Cardiac septum (tissue), 1 donor: ENCODE results near the gene CTRL. TPM values are rescaled to one million over a fixed set of nuclear protein-coding genes. Genes with fewer than 3 reads are reported as not detected.
A peak's percentile ranks its signal among the peaks of the same experiment; 100 is the strongest.

Experiments used
- DNase-seq: peaks from one replicate; pipeline ENCODE4 v3.0.0-alpha.2; 2020; ENCODE audit warnings: low spot score
- intact Hi-C: fragments of 100-400 bp; cut with DNase I; formaldehyde crosslinking; loops from one replicate; pipeline ENCODE4 v1.14.0; 2022
- total RNA-seq: library from RNA; stranded (reverse); fragmentation: NEBNext Ultra II Directional; extraction: Animal tissue kit (Norgen Biotek cat#: 25700); gene quantifications from one replicate; pipeline ENCODE4 v1.2.1, GENCODE V29; 2021
- donor health status: DM: no; HTN: no; CAD: no.

The CTRL gene
- total RNA-seq, 1 donor from 2014 or later, result not detected

- no peak for DNase-seq
- intact Hi-C loops, result loop anchor here (2.0 kb wide), 1 partner anchor 23 kb away; no protein-coding TSS in a partner anchor
Observed at GRCh38 chr16:67963662-67964321, 32.1 kb upstream of the CTRL start.

DNA sequence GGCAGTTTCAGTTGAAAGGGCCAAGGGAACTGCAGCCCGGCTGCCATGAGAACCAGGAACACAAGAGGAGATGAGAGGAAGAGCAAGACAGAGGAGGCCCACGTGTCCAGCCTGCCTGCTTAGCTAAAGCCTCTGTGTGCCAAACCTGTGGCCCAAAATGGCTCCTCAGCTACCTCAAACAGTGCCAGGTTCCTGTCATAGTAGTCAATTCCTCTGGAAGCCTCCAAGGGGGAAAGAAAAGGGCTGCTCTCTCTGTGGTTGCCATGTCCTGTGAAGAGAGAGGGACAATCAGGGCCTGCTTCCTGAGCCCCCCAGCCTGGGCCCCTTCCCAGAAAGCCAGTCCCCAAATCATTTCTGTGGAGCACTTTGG lies 31.6 kb upstream of the CTRL start:
- intact Hi-C loops, result no loop called here
- DNase-seq, result no peak

GRCh38 chr16:67962135-67962534 lies 30.5 kb upstream of the CTRL start:
- intact Hi-C loops, result no loop called here

GRCh38 chr16:67961551-67961957 lies 29.9 kb upstream of the CTRL start:
- intact Hi-C loops, result no loop called here
- DNase-seq, result no peak

More at GRCh38 chr16:67962135-67962534, 30.5 kb upstream of the CTRL start:
- no peak for DNase-seq

DNA sequence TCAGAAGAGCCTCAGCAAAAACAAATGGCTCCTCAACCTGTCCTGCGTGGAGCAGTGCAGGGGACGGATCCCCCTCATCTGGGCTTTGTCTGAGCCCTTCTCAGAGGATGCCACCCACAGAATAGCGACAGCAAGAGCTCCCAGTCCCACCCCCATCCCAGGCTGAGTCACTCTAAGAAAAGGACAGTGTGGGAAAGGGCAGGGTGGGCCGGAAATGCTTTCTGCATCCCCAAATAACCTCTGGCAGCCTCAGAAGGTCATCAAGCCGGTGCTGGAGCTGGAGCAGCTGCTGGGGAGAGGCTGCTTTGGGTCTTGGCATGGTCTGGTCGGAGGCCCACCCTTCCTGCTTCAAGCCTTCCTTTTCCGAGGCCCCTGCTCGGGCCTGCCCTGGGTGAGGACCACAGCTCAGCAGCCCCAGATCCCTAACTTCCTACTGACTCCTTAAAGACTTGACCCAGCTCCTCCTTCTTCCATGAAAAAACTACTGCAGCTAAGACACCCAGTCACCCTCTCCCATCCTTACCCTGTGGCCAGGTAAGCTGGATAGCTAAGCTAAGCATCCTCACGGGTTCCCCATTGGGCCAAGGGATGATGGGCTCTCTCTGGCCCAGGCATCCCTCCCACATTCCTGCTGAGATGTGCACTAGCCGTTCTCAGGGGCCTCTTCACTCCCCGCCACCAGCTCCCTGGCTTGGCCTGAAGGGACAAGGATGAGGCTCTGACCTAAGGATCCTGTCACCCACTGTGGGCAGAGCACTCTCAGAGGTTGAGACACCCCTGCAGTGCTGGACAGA lies 28.1 kb upstream of the CTRL start:
- DNase-seq, result peak; percentile 92
- intact Hi-C loops, result no loop called here

DNA sequence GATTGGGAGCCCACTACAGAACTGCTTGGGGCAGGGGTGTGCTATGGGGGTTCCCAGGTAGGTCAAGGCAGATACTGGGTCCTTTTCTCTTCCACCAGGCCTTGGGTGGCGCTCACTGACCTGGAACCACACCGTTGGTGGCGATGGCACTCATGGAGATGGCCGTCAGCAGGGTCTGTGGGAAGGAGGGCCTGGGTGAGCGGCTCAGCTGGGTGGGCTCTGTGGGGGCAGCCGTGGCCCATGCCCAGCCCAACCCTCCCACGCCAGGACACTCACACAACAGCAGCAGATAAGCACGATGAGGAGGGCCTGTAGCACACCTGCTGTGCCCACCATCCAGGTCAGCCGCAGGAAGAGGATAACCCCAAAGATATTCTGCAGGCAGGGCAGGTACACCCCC lies 26.0 kb upstream of the CTRL start:
- intact Hi-C loops, result no loop called here
- DNase-seq, result no peak

DNA sequence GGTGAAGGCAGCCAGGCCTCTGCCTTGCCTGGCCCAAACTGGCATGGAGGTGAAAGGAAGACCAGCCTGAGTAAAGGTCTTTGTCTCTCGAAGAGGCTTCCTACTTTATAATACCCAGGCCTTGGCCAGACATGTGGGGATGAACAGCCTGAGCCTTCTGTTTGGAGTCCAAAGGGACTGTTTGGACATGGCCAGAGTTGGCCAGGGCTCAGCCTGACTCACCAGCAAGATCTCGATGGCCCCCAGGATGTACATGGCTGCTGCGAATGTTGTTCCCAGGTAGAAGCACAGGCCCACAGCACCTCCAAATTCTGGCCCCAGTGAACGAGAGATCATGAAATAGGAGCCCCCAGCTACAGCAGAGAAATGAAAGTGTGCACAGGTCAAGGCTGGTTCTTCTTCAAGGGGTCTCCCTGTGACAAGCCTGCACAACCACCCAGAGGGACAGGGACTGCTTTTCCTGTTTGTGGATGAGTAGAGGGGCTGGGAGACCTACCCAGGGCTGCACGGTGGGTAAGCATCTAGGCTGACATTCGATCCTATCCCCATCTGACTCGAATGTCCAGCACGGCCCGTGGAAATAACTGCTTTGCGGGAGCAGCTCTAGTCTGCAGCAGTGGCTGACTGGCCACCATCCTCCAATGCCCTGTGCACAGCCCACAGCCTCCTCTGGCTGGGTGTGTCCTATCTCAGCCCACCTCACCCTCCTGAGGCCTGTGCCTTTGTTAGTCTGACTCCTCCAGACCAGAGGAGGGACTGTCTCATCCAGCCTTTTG lies 22.9 kb upstream of the CTRL start:
- intact Hi-C loops, result no loop called here

DNA sequence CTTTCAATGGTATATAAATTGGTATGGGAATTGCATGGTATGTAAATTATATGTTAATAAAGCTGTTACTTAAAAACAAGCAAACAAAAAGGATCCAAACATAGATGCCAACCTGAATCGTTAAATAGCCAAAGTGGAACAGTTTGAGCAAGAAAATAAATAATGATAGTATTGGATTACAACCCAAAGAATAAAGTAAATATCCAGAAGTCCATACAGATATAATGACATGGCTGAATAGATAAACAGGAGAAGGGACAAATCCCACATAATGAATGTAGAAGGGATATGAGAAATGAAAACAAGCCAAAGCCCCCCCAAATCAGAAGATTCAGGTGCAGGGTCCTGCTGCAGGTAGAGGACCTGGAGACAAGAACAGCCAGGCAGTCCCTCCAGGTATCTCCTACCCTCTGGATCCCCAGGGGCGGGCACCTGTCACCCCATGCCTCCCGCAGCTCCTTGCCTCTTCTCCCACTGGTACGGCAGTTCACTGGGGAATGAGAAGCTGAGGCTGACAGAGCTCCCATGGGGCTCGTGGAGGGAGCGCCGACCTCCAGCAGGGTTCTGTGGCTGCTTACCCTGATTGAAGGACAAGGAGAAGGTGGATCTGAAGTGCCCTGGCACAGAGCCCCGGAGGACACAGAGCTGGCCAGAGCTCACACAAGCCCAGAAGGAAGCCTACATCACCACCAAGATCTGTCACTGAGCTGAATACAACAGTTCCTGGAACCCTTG lies 22.1 kb upstream of the CTRL start:
- intact Hi-C loops, result no loop called here
- no peak for DNase-seq

More for the DNA sequence above, 22.9 kb upstream of the CTRL start:
- DNase-seq, result no peak

GRCh38 chr16:67951485-67951884 lies 19.8 kb upstream of the CTRL start:
- peak; percentile 85 for DNase-seq
- intact Hi-C loops, result no loop called here

GRCh38 chr16:67950335-67950843 lies 18.7 kb upstream of the CTRL start:
- DNase-seq, result no peak
- intact Hi-C loops, result no loop called here

DNA sequence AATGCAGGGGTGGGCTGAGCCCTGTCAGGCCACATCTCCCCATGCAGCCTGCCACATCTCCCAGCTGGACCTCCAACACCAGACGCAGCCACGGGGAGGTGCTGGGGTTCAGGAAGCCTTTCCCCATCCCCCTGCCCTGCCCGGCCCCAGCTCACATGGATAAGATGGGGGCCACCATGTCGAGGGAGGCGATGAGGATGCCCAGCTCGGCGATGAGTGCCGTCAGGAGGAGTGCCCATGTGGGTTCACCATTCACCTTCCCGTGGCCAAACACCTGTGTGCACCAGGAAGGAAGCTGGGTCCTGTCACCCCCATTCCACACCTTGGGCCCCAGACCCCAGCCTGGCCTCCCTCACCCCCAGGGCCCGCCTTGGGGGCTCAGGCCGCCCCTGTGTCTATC lies 18.0 kb upstream of the CTRL start:
- intact Hi-C loops, result no loop called here
- DNase-seq, result no peak

DNA sequence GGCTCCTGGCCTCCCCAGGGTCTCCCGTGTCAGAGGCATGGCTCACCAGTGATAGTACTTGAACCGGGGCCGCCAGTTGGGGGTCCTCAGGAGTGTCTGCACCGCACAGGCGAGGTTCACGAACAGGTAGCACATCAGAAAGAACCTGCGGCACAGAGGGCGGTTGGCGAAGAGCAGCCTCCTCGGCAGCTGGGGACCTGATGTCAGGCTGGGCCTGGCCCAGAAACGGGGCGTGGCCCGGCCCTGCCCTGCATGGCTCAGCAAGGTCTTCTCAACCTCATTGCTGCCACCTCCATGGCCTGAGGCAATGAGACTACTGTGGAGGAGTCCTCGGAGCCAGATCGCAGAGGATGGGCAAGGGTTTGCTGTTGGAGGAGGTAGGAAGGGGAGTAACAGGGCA lies 16.4 kb upstream of the CTRL start:
- DNase-seq, result no peak
- intact Hi-C loops, result no loop called here

GRCh38 chr16:67946966-67947558 lies 15.4 kb upstream of the CTRL start:
- intact Hi-C loops, result no loop called here
- no peak for DNase-seq

DNA sequence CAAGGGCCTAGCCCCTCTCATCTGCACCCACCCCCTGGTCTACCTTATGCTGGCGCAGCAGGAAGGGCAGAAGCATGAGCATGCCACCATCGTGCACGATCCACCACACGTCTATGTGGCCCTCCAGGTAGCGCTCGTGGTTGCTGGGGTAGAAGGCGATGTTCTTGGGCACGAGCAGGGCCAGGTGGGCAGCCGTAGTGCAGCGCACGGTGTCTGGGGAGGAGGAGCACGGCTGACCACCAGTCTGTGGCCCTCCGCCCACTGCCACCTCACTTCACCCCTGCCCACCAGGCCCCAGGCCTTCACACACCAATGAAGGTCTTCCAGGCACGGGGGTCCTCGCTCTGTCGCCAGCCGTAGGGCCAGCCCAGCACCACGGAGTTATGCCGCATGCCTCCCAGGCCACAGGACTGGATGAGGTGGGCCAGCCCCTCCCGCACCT lies 14.5 kb upstream of the CTRL start:
- DNase-seq, result no peak
- intact Hi-C loops, result no loop called here

DNA sequence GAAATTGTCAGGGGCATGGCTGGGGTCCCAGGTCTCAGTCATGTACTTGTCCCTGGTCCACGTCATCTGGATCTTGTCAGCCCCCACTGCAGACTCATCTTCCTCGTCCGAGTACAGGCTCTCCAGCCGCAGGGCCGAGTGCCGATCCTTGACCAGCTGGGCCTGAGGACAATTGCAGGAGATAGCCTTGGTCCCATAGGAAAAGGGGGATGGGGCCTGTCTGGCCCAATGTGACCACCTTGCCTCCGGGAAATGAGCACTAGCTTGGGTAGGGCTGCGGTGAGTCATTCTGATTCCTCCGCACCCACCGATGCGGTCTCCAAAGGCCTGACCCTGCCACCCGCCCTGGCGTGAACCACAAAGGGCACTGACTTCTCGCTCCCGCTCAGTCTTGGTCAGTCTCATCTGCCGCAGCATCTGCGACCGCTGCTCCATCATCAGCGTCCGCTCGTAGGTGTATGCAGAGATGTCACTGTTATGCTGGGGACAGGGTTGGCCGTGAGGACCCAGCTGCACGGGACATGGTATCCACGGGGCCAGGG lies 13.8 kb upstream of the CTRL start:
- intact Hi-C loops, result no loop called here
- no peak for DNase-seq

DNA sequence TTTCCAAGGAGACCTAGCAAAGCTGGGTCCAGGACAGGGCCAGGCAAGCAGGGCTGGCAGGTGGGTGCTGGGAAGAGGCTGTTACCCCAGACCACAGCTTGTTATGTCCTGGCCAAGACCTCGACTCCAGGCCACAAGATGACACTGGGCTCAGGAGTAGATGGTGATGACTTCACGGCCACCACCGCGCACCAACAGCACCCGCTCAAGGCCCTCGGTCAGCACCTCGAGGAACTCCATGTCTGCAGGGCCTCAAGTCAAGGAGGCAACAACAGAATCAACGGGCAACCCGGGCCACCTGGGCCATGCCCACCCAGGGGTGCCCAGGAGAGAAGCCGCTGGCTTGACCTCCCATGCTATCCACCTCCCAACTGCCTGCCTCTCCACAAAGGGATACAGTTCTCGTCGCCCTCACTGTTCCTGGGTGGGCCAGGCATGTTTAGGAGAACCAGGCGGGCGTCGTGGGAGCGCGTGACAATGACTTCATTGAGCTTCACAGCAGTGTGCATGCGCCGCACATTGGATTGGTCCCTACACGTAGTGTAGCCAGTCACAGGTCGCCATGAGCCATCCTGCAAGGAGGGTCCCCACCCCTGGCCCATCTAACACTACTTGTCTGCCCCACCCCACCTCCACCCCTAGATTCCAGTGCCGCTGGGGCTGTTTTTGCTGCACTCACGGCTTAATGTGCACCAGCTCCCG lies 13.2 kb upstream of the CTRL start:
- intact Hi-C loops, result no loop called here
- no peak for DNase-seq

DNA sequence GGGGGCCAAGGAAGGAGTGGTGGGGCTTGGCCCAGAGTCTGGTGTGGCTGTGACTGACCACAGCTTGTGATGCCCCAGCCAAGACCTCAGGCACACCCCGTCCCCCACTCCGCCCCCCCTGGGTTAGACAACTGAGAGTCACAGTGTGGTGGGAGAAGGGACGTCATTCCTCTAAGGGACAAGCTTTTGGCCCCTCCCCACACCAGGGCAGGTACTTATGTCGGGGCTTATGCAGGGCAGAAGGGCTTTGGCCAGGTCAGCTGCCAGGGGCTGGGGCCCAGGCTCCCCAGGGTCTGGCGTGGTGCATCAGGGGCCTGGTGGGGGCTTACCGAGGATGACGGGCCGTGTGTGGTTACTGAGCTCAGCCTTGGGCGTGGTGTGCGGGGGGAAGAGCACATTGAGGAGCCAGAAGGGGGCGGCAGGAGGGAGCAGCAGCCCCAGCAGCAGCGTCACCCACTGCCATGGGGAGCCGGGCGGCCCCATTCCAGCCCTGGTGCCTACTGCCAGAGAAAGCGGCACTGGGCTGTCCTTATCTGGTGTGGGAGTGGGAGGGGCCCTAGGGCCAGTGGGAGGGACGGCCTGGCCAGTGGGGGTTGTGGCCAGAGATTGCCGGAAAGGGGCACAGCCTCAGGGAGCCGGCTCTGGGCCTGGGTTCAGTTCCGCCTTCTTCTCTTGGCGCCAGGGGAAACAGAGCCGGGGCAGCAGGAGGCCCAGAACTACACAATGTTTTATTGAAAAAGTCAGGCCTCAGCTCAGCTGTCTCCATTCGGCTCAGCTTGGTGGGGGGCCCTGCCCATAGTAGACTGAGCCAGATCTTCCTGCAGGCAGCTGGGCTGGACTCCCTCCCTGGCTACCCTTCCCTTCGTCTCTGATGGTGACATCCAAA lies 12.2 kb upstream of the CTRL start, which contains the start of gene LCAT:
Gene LCAT (minus strand): TSS at position 502 of the 886 bp plus-strand sequence. CDS start 19 bp downstream, at position 483.
- intact Hi-C loops, result no loop called here
- no peak for DNase-seq
